ENCODE measurements around the gene SCN2B.

SCN2B gene

GRCh38 chr11:118162846-118163245 is 13.6 kb downstream of the SCN2B start:
- no peak overlapping the region for H3K4me3 ChIP-seq (ENCODE audit: low read depth, low read length)
- no peaks in the 10 kb centered on the region for H3K36me3 ChIP-seq (ENCODE audit: control insufficient read depth in 2 of 2, insufficient read depth in 1 of 2, low read length in 2 of 2)
- H3K9me3 ChIP-seq (ENCODE audit: control insufficient read depth, insufficient read depth, low read depth, low read length): no peaks in the 10 kb centered on the region
- ChIA-PET POLR2A (no interaction called here), CTCF (no interaction called here)
- TF ChIP-seq ZNF549 (tag by site-specific recombination; IDR thresholded peaks at IDR 0.05) (no peak), ZSCAN16 (tag by site-specific recombination; IDR thresholded peaks at IDR 0.05) (no peak), ZEB2 (tag by site-specific recombination; IDR thresholded peaks at IDR 0.05) (no peak), HIC1 (tag by site-specific recombination; IDR thresholded peaks at IDR 0.05) (no peak), ZNF175 (tag by site-specific recombination; IDR thresholded peaks at IDR 0.05) (no peak), ZNF24 (tag by site-specific recombination; IDR thresholded peaks at IDR 0.05) (no peak), ZNF777 (tag by site-specific recombination; IDR thresholded peaks at IDR 0.05; ENCODE audit: borderline replicate concordance) (no peak), GLI2 (tag by site-specific recombination; IDR thresholded peaks at IDR 0.05; ENCODE audit: borderline replicate concordance, low read depth) (no peak), ZNF560 (tag by site-specific recombination; IDR thresholded peaks at IDR 0.05; ENCODE audit: borderline replicate concordance) (no peak), ZNF791 (tag by site-specific recombination; IDR thresholded peaks at IDR 0.05) (no peak), ZBTB17 (tag by site-specific recombination; IDR thresholded peaks at IDR 0.05) (no peak)
- no peak overlapping the region for H3K27ac ChIP-seq (ENCODE audit: extremely low read depth, low read depth, low read length)
- H3K4me1 ChIP-seq (ENCODE audit: control insufficient read depth, insufficient read depth, low read length): no peaks in the 10 kb centered on the region

- ChIA-PET CTCF (no interaction called here), POLR2A (no interaction called here)
- H3K27ac ChIP-seq (ENCODE audit: extremely low read depth, low read depth, low read length): no peak overlapping the region
- H3K9me3 ChIP-seq (ENCODE audit: control insufficient read depth, insufficient read depth, low read depth, low read length): no peaks in the 10 kb centered on the region
- H3K36me3 ChIP-seq (ENCODE audit: control insufficient read depth in 2 of 2, insufficient read depth in 1 of 2, low read length in 2 of 2): no peaks in the 10 kb centered on the region
- H3K4me3 ChIP-seq (ENCODE audit: low read depth, low read length): no peak overlapping the region
- no peaks in the 10 kb centered on the region for H3K4me1 ChIP-seq (ENCODE audit: control insufficient read depth, insufficient read depth, low read length)
- TF ChIP-seq ZNF596 (tag by site-specific recombination; IDR thresholded peaks at IDR 0.05) (peak; percentile 65), ZNF138 (tag by site-specific recombination; IDR thresholded peaks at IDR 0.05; ENCODE audit: borderline replicate concordance) (no peak)
These were observed 14.7 kb downstream of the SCN2B start for GRCh38 chr11:118161786-118162185.

- no peaks in the 10 kb centered on the region for H3K36me3 ChIP-seq (ENCODE audit: control insufficient read depth in 2 of 2, insufficient read depth in 1 of 2, low read length in 2 of 2)
- ChIA-PET POLR2A (no interaction called here), CTCF (interaction anchor here (1.2 to 7.1 kb wide), 2 partner anchors 11 to 13 kb away, joined by 4 to 99 read pairs; no protein-coding TSS in a partner anchor)
- H3K9me3 ChIP-seq (ENCODE audit: control insufficient read depth, insufficient read depth, low read depth, low read length): no peaks in the 10 kb centered on the region
- H3K4me1 ChIP-seq (ENCODE audit: control insufficient read depth, insufficient read depth, low read length): no peaks in the 10 kb centered on the region
- TF ChIP-seq ZNF48 (tag by site-specific recombination; IDR thresholded peaks at IDR 0.05): no peak
- no peak for TF ChIP-seq ZNF416 (tag by site-specific recombination; IDR thresholded peaks at IDR 0.05)
- no peak for TF ChIP-seq ZNF214 (tag by site-specific recombination; IDR thresholded peaks at IDR 0.05; ENCODE audit: borderline replicate concordance)
- no peak for TF ChIP-seq ZNF202 (tag by site-specific recombination; IDR thresholded peaks at IDR 0.05; ENCODE audit: borderline replicate concordance)
- no peak for TF ChIP-seq ZSCAN30 (tag by site-specific recombination; IDR thresholded peaks at IDR 0.05)
- no peak for TF ChIP-seq ZNF654 (tag by site-specific recombination; IDR thresholded peaks at IDR 0.05; ENCODE audit: low read depth)
- TF ChIP-seq ZNF571 (tag by site-specific recombination; IDR thresholded peaks at IDR 0.05): no peak
- no peak for TF ChIP-seq ZNF624 (tag by site-specific recombination; IDR thresholded peaks at IDR 0.05)
- TF ChIP-seq ZNF398 (tag by site-specific recombination; IDR thresholded peaks at IDR 0.05): no peak
- TF ChIP-seq ZNF843 (tag by site-specific recombination; IDR thresholded peaks at IDR 0.05): no peak
- TF ChIP-seq KLF8 (tag by site-specific recombination; IDR thresholded peaks at IDR 0.05): no peak
- TF ChIP-seq ZNF16 (tag by site-specific recombination; IDR thresholded peaks at IDR 0.05; ENCODE audit: low read depth): no peak
- no peak overlapping the region for H3K27ac ChIP-seq (ENCODE audit: extremely low read depth, low read depth, low read length)
- H3K4me3 ChIP-seq (ENCODE audit: low read depth, low read length): no peak overlapping the region
These were observed 19.1 kb downstream of the SCN2B start for GRCh38 chr11:118157186-118157895.

Measured in HEK293 (cell line).